ENCODE data around the gene AGO3. TPM values are rescaled to one million over a fixed set of nuclear protein-coding genes. Genes with fewer than 3 reads are reported as not detected.

The AGO3 gene
- polyA plus RNA-seq, 4 donors = 12.0 to 14.9 (median 13.8) TPM

DNA sequence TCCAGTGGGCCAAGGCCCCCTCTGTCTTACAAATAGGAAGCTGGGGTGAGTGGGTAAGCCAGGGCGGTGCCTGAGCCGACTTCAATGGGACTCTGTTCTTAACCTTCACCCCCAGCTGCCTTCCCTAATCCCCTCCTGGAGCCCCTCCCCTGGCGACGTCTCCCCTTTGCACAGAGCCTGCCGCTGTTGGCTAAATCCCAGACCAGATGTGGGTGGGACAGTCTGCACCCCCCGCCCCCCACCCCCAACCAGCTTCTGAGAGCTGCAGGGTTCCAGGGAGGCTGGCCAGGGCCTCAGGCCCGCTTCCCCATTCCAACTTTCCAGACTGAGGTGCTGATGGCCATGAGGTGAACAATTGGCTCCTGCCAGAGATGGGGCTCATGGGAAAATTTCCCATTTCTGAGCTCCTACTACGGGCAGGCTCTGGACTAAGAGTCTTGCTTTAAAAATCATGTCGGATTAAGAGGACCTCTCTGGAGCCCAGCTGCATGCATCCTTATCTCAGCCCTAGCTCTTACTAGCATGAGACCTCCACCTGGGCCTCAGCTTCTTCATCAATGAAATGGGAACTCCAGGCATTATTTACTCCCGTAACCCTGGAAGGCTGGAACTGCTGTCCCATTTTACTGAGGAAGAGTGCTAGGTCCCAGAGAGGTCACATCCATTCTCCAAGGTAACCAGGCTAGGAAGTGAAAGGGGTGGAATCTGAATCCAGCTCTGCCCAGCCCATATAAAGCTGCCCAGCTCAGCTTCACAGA is 187.7 kb downstream of the AGO3 start:
- DNase-seq (ENCODE audit: low read depth in 4 of 4, low spot score in 3 of 4) = no peak

- DNase-seq (ENCODE audit: low read depth in 4 of 4, low spot score in 3 of 4) = no peak
Measured at GRCh38 chr1:36119456-36119855, 188.6 kb downstream of the AGO3 start.

Other genes starting within 250 kb of the AGO3 start
- 10 to 100 TPM in 1 of 4 donors, 1 to 10 TPM in 3; 9.3 to 22.8 (median 9.7) TPM for gene C1orf216, start 212.2 kb upstream of the AGO3 start, polyA plus RNA-seq (ENCODE audit: insufficient read length in 4 of 4)
- gene CLSPN, start 161.1 kb upstream of the AGO3 start, polyA plus RNA-seq (ENCODE audit: insufficient read length in 4 of 4) = 10 to 100 TPM; 10.9 to 15.9 (median 13.3) TPM
- gene AGO4, start 123.1 kb upstream of the AGO3 start, polyA plus RNA-seq (ENCODE audit: insufficient read length in 4 of 4) = 10 to 100 TPM; 18.2 to 28.6 (median 20.1) TPM
- gene AGO1, start 47.9 kb upstream of the AGO3 start, polyA plus RNA-seq (ENCODE audit: insufficient read length in 4 of 4) = 10 to 100 TPM; 14.8 to 18.5 (median 17.1) TPM
- 10 to 100 TPM in 2 of 4 donors, 1 to 10 TPM in 2; 2.1 to 13.4 (median 9.8) TPM for gene TEKT2, start 153.0 kb downstream of the AGO3 start, polyA plus RNA-seq (ENCODE audit: insufficient read length in 4 of 4)
- 10 to 100 TPM; 27.9 to 36.4 (median 30.2) TPM for gene ADPRS, start 157.8 kb downstream of the AGO3 start, polyA plus RNA-seq (ENCODE audit: insufficient read length in 4 of 4)
- gene COL8A2, start 194.1 kb downstream of the AGO3 start, polyA plus RNA-seq (ENCODE audit: insufficient read length in 4 of 4) = 10 to 100 TPM in 1 of 4 donors, 1 to 10 TPM in 3; 1.8 to 44.0 (median 3.3) TPM
- 10 to 100 TPM; 48.9 to 70.2 (median 61.2) TPM for gene TRAPPC3, start 218.4 kb downstream of the AGO3 start, polyA plus RNA-seq (ENCODE audit: insufficient read length in 4 of 4)
- 10 to 100 TPM; 57.1 to 83.7 (median 63.3) TPM for gene MAP7D1, start 225.1 kb downstream of the AGO3 start, polyA plus RNA-seq (ENCODE audit: insufficient read length in 4 of 4)